Measurements from ENCODE around the gene LRMDA.

DNA sequence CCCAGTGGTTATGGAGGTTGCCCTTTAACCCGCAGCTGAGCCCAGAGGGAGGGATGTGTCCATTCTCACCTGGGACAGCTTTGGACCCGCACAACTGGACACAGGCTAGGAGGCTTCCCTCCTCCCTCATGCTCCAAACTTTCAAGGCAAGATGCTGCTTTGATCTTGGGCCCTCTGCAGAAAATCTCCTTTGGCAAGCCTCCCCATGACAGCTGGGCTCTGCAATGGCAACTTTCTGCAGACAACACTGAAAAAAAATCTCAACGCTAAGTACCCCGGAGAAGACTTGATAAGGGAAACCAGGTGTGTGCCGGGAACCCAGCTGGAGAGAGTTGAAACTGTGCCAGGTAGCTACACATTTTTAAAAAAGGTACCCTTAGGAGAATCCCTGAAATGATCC, 610.1 kb downstream of the LRMDA start:
- TF ChIP-seq, protein P1, sequence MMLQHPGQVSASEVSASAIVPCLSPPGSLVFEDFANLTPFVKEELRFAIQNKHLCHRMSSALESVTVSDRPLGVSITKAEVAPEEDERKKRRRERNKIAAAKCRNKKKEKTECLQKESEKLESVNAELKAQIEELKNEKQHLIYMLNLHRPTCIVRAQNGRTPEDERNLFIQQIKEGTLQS (CRISPR knock-in tag; IDR thresholded peaks at IDR 0.05), result no peak
- TF ChIP-seq, protein P2, sequence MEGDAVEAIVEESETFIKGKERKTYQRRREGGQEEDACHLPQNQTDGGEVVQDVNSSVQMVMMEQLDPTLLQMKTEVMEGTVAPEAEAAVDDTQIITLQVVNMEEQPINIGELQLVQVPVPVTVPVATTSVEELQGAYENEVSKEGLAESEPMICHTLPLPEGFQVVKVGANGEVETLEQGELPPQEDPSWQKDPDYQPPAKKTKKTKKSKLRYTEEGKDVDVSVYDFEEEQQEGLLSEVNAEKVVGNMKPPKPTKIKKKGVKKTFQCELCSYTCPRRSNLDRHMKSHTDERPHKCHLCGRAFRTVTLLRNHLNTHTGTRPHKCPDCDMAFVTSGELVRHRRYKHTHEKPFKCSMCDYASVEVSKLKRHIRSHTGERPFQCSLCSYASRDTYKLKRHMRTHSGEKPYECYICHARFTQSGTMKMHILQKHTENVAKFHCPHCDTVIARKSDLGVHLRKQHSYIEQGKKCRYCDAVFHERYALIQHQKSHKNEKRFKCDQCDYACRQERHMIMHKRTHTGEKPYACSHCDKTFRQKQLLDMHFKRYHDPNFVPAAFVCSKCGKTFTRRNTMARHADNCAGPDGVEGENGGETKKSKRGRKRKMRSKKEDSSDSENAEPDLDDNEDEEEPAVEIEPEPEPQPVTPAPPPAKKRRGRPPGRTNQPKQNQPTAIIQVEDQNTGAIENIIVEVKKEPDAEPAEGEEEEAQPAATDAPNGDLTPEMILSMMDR (CRISPR knock-in tag; IDR thresholded peaks at IDR 0.05), result no peak
- TF ChIP-seq ZBTB3 (CRISPR knock-in tag; IDR thresholded peaks at IDR 0.05; ENCODE audit: borderline replicate concordance, low read depth), result no peak
- TF ChIP-seq REL (CRISPR knock-in tag; conservative IDR thresholded peaks at IDR 0.05), result no peak
- TF ChIP-seq, protein P3, sequence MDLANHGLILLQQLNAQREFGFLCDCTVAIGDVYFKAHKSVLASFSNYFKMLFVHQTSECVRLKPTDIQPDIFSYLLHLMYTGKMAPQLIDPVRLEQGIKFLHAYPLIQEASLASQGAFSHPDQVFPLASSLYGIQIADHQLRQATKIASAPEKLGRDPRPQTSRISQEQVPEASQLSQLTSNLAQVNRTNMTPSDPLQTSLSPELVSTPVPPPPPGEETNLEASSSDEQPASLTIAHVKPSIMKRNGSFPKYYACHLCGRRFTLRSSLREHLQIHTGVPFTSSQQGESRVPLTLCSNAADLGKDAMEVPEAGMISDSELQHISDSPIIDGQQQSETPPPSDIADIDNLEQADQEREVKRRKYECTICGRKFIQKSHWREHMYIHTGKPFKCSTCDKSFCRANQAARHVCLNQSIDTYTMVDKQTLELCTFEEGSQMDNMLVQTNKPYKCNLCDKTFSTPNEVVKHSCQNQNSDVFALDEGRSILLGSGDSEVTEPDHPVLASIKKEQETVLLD (CRISPR knock-in tag; IDR thresholded peaks at IDR 0.05; ENCODE audit: low read depth), result no peak
- TF ChIP-seq FOXM1 (CRISPR knock-in tag; IDR thresholded peaks at IDR 0.05), result no peak
- TF ChIP-seq, protein P4, sequence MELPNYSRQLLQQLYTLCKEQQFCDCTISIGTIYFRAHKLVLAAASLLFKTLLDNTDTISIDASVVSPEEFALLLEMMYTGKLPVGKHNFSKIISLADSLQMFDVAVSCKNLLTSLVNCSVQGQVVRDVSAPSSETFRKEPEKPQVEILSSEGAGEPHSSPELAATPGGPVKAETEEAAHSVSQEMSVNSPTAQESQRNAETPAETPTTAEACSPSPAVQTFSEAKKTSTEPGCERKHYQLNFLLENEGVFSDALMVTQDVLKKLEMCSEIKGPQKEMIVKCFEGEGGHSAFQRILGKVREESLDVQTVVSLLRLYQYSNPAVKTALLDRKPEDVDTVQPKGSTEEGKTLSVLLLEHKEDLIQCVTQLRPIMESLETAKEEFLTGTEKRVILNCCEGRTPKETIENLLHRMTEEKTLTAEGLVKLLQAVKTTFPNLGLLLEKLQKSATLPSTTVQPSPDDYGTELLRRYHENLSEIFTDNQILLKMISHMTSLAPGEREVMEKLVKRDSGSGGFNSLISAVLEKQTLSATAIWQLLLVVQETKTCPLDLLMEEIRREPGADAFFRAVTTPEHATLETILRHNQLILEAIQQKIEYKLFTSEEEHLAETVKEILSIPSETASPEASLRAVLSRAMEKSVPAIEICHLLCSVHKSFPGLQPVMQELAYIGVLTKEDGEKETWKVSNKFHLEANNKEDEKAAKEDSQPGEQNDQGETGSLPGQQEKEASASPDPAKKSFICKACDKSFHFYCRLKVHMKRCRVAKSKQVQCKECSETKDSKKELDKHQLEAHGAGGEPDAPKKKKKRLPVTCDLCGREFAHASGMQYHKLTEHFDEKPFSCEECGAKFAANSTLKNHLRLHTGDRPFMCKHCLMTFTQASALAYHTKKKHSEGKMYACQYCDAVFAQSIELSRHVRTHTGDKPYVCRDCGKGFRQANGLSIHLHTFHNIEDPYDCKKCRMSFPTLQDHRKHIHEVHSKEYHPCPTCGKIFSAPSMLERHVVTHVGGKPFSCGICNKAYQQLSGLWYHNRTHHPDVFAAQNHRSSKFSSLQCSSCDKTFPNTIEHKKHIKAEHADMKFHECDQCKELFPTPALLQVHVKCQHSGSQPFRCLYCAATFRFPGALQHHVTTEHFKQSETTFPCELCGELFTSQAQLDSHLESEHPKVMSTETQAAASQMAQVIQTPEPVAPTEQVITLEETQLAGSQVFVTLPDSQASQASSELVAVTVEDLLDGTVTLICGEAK (IDR thresholded peaks at IDR 0.05), result no peak
- TF ChIP-seq, protein P4 (CRISPR knock-in tag; IDR thresholded peaks at IDR 0.05), result no peak

Data from HepG2 (cell line).